ENCODE data around the gene BCL10.

BCL10 gene

GRCh38 chr1:85219853-85220610, 56.4 kb downstream of the BCL10 start:
- DNase-seq, result no peak

DNA sequence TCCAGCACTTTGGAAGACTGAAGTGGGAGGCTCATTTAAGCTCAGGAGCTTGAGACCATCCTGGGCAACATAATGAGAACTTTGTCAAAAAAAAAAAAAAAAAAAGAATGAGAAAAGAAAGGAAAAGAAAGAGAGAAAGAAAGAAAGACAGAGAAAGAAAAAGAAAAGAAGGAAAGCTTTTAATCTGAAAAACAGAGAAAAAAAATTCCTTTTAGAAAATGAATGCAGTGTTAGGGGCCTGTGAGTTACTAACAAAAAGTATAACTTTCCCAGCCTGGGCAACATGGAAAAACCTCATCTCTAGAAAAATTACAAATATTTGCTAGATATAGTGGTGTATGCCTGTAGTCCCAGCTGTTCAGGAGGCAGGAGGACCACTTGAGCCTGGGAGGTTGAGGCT, 59.7 kb downstream of the BCL10 start:
- no peak for DNase-seq
